Measurements from ENCODE around the gene DSCAML1. TPM values are rescaled to one million over a fixed set of nuclear protein-coding genes. Genes with fewer than 3 reads are reported as not detected.

The DSCAML1 gene
- total RNA-seq, 1 donor from 2014 or later = not detected

GRCh38 chr11:117794135-117794534, 2.9 kb downstream of the DSCAML1 start:
- Histone ChIP-seq H3K4me3 (no peak overlapping the region), H3K9me3 (no peaks in the 10 kb centered on the region), H3K27me3 (no peaks in the 10 kb centered on the region), H3K4me1 (peaks cover 0 to 2% of the 10 kb centered on the region in 2 donors), H3K36me3 (no peaks in the 10 kb centered on the region), H3K27ac (no peak overlapping the region)
- no peak for TF ChIP-seq CTCF (IDR thresholded peaks at IDR 0.05)
- intact Hi-C loops (cut with DNase I) = no loop called here
- DNase-seq (ENCODE audit: low spot score in 2 of 2) = no peak

DNA sequence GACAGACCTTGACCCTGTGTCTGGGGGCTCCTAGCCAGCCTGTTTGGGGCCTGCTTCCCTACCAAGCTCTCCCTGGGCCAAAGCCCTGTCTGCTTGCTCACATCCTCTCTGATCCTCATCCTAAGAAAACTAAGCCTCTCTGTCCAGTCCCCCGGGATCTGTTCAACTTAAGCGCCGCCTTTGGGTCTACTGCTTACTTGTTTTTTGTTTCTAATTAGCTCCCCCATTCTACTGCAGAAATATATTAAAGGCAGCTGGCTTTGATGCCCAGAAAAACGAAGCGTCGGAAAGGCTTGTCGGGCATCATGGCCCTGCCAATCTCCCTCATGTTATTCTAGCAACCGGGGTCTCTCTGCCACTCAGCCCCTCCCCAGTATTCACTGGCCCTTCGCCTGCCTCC, 3.4 kb downstream of the DSCAML1 start:
- Histone ChIP-seq H3K4me3 (no peak overlapping the region), H3K36me3 (no peaks in the 10 kb centered on the region), H3K27me3 (no peaks in the 10 kb centered on the region), H3K27ac (no peak overlapping the region), H3K4me1 (peaks cover 0 to 2% of the 10 kb centered on the region in 2 donors), H3K9me3 (no peaks in the 10 kb centered on the region)
- TF ChIP-seq CTCF (IDR thresholded peaks at IDR 0.05) = no peak
- intact Hi-C loops (cut with DNase I) = no loop called here
- DNase-seq (ENCODE audit: low spot score in 2 of 2) = no peak

DNA sequence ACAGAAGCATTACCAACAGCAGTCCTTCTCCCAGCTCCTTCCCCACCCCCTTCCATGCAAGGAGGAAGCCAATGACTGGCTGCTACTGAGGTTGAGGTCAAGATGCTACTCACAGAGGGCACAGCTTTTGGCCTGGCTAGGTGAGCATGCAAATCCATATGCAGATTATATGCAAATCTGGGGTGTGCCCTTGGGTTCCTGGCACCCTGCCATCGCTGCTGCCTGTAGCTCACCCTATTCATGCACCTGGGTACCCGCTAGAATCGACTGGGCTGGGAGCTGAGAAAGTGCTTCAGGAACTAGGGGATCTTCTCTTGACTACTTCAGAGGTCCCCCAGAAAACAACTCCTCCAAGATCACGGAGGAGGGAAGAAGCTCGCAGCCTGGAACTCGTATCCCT, 4.0 kb downstream of the DSCAML1 start:
- intact Hi-C loops (cut with DNase I) = no loop called here
- TF ChIP-seq CTCF (IDR thresholded peaks at IDR 0.05) = no peak
- Histone ChIP-seq H3K4me3 (no peak overlapping the region), H3K36me3 (no peaks in the 10 kb centered on the region), H3K27me3 (no peaks in the 10 kb centered on the region), H3K4me1 (peaks cover 0 to 2% of the 10 kb centered on the region in 2 donors), H3K9me3 (no peaks in the 10 kb centered on the region), H3K27ac (no peak overlapping the region)
- no peak for DNase-seq (ENCODE audit: low spot score in 2 of 2)

GRCh38 chr11:117792241-117792640, 4.8 kb downstream of the DSCAML1 start:
- Histone ChIP-seq H3K4me1 (peaks cover 0 to 2% of the 10 kb centered on the region in 2 donors), H3K9me3 (no peaks in the 10 kb centered on the region), H3K27me3 (no peaks in the 10 kb centered on the region), H3K36me3 (no peaks in the 10 kb centered on the region), H3K4me3 (no peak overlapping the region), H3K27ac (no peak overlapping the region)
- intact Hi-C loops (cut with DNase I) = no loop called here
- no peak for DNase-seq (ENCODE audit: low spot score in 2 of 2)
- TF ChIP-seq CTCF (IDR thresholded peaks at IDR 0.05) = no peak

DNA sequence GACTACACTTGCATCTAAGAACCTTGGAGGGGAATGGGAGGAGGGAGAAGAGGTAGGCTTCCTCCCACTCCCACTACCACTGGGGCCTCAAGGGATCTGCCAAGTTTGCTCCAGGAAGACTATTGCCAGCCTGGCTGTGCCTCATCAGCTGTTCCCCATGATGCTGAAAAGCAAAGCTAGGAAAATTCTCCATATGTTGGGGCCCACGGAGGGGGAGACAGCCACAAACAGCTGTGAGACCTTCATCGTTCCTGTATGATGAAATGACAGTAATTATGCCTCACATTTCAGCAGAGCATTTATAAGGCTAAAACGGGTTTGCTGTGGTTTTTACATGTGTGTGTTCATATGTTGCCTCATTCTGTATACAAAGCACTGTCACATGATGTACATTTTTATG, 6.7 kb downstream of the DSCAML1 start:
- intact Hi-C loops (cut with DNase I) = no loop called here

More for the DNA sequence above, 6.7 kb downstream of the DSCAML1 start:
- Histone ChIP-seq H3K27ac (no peak overlapping the region), H3K9me3 (no peaks in the 10 kb centered on the region), H3K27me3 (no peaks in the 10 kb centered on the region), H3K4me3 (no peak overlapping the region), H3K36me3 (no peaks in the 10 kb centered on the region), H3K4me1 (no peaks in the 10 kb centered on the region)
- no peak for TF ChIP-seq CTCF (IDR thresholded peaks at IDR 0.05)
- DNase-seq (ENCODE audit: low spot score in 2 of 2) = no peak

Measured in ascending aorta (tissue), 2 donors.